ENCODE data around the gene RHCG. TPM values are rescaled to one million over a fixed set of nuclear protein-coding genes. Genes with fewer than 3 reads are reported as not detected.
A peak's percentile ranks its signal among the peaks of the same experiment; 100 is the strongest.

Gene RHCG
- total RNA-seq, 2 donors from 2014 or later: not detected

DNA sequence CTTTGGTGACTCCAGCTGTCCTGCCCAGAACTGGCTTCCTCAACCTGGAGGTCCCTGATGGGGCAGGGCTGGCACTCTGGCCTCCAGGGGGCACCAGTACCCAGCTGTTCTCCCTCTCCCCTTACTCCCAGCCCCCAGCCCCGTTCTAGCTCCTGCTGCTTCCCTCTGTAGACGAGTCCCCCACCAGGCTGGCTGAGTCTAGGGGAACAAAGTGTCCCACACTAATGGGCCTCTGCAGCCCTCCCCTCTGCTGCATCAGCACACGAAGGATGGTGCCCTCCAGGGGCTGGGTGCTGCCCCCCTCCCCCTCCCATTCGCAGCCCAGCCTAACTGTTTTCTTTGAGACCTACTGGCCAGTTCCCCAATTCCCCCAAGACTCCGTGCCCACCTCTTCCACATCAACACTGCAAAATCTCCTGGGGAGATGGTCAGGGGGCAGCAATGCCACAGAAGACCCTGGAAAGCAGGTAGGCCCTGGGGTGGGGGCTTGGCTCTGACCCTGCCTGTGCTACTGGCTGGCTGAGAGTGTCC lies 4.2 kb downstream of the RHCG start:
- no peaks in the 10 kb centered on the region for H3K9me3 ChIP-seq (ENCODE audit: control insufficient read depth, low read length)
- no peak overlapping the region for H3K4me3 Mint-ChIP-seq
- peaks cover 49% of the 10 kb centered on the region for H3K27me3 Mint-ChIP-seq (ENCODE audit: insufficient read depth)
- 20 to 43% methylated on average over 3 to 5 of the region's 5 CpGs for WGBS, 2 experiments (ENCODE audit: insufficient coverage in 1 of 2, insufficient read length in 1 of 2)
- no peak overlapping the region for H3K27ac Mint-ChIP-seq
- peaks cover 45% of the 10 kb centered on the region for H3K27me3 ChIP-seq (ENCODE audit: control insufficient read depth, insufficient read depth, low read length, poor library complexity, severe bottlenecking)
- H3K27ac ChIP-seq (ENCODE audit: low read depth, low read length): no peak overlapping the region
- no peak overlapping the region for H3K9ac ChIP-seq (ENCODE audit: extremely low read depth, low read length, poor library complexity, severe bottlenecking)
- H3K9me3 Mint-ChIP-seq: no peaks in the 10 kb centered on the region
- TF ChIP-seq, protein P1, sequence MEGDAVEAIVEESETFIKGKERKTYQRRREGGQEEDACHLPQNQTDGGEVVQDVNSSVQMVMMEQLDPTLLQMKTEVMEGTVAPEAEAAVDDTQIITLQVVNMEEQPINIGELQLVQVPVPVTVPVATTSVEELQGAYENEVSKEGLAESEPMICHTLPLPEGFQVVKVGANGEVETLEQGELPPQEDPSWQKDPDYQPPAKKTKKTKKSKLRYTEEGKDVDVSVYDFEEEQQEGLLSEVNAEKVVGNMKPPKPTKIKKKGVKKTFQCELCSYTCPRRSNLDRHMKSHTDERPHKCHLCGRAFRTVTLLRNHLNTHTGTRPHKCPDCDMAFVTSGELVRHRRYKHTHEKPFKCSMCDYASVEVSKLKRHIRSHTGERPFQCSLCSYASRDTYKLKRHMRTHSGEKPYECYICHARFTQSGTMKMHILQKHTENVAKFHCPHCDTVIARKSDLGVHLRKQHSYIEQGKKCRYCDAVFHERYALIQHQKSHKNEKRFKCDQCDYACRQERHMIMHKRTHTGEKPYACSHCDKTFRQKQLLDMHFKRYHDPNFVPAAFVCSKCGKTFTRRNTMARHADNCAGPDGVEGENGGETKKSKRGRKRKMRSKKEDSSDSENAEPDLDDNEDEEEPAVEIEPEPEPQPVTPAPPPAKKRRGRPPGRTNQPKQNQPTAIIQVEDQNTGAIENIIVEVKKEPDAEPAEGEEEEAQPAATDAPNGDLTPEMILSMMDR (conservative IDR thresholded peaks at IDR 0.05): peak; percentile 85
- peaks cover 3% of the 10 kb centered on the region for H3K4me1 Mint-ChIP-seq
- H3K4me3 ChIP-seq (ENCODE audit: low read length): no peak overlapping the region
- H3K36me3 ChIP-seq (ENCODE audit: control insufficient read depth, insufficient read depth, low read length): no peaks in the 10 kb centered on the region
- no peaks in the 10 kb centered on the region for H3K36me3 Mint-ChIP-seq (ENCODE audit: low read depth)
- H3K4me1 ChIP-seq (ENCODE audit: control insufficient read depth, insufficient read depth, low read length): no peaks in the 10 kb centered on the region
- peak; percentile 91 for DNase-seq

DNA sequence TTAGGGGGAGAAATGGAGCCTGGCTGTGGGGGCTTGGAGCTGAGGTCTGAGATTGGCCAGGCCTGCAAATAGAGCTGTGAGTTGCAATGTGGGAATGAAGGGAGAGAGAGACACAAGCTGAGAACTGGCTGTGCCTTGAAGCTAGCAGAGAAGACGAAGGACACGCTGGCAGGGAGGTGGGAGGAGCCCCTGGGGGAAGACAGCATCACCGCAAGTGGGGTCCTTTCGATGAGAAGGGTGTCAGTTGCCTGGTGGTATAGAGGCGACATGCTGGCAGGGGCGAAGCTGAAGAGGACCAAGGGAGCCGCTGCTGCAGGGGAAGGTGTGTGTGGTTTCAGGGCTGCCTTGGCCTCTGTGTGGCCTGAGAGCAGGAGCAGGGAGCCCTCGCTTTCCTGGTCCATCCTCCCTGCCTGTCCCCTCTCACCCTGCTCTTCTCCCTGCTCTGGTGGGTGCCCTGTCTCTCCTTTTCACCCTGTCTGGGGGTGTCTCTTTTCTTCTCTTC lies 5.5 kb downstream of the RHCG start:
- peaks cover 34% of the 10 kb centered on the region for H3K27me3 ChIP-seq (ENCODE audit: control insufficient read depth, insufficient read depth, low read length, poor library complexity, severe bottlenecking)
- H3K27ac ChIP-seq (ENCODE audit: low read depth, low read length): no peak overlapping the region
- no peaks in the 10 kb centered on the region for H3K9me3 ChIP-seq (ENCODE audit: control insufficient read depth, low read length)
- Mint-ChIP-seq H3K36me3 (ENCODE audit: low read depth) (no peaks in the 10 kb centered on the region), H3K27ac (no peak overlapping the region), H3K4me3 (no peak overlapping the region), H3K27me3 (ENCODE audit: insufficient read depth) (peaks cover 50% of the 10 kb centered on the region), H3K9me3 (no peaks in the 10 kb centered on the region), H3K4me1 (peaks cover 3% of the 10 kb centered on the region)
- TF ChIP-seq, protein P1 (conservative IDR thresholded peaks at IDR 0.05): no peak
- no peaks in the 10 kb centered on the region for H3K36me3 ChIP-seq (ENCODE audit: control insufficient read depth, insufficient read depth, low read length)
- no peak overlapping the region for H3K4me3 ChIP-seq (ENCODE audit: low read length)
- 83 to 85% methylated on average over 4 to 8 of the region's 8 CpGs for WGBS, 2 experiments (ENCODE audit: insufficient coverage in 1 of 2, insufficient read length in 1 of 2)
- peak; percentile 48 for DNase-seq
- no peaks in the 10 kb centered on the region for H3K4me1 ChIP-seq (ENCODE audit: control insufficient read depth, insufficient read depth, low read length)
- H3K9ac ChIP-seq (ENCODE audit: extremely low read depth, low read length, poor library complexity, severe bottlenecking): no peak overlapping the region

DNA sequence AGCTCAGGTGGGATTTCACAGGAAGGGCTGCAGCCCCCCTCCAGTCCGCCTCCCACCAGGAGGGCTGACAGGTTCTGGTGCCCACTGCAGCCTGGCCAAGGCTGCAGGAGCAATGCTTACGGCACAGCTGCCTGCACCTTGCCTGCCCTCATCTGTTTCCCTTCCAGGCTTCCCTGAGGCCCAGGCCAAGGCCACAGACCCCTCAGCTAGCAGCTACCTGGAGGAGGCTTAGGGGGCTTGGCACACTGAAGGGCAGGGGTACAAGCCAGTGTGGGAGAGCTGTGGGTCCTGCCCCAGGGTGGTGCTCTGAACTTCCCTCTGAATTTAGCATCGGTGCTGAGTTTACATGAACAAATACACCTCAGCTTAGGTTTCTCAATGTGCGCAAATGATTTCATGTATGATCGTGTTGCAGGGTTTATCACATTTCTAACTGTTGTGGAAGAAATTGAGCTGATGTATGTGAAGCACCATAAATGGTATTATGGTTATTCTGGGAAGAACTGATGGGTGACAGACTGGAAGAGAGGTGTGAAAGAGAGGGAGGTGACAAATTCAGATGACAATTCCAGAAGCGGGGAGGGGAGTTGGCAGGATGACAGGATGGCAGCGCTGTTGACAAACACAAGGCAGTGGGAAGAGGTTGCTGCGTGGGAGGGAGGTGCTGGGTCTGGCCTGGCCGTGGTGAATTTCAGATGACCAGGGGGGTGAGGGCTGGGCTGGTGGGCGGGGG lies 6.1 kb downstream of the RHCG start:
- H3K36me3 ChIP-seq (ENCODE audit: control insufficient read depth, insufficient read depth, low read length): no peaks in the 10 kb centered on the region
- no peak overlapping the region for H3K27ac ChIP-seq (ENCODE audit: low read depth, low read length)
- Mint-ChIP-seq H3K9me3 (no peaks in the 10 kb centered on the region), H3K4me1 (peaks cover 3% of the 10 kb centered on the region), H3K27me3 (ENCODE audit: insufficient read depth) (peaks cover 49% of the 10 kb centered on the region), H3K4me3 (no peak overlapping the region), H3K36me3 (ENCODE audit: low read depth) (no peaks in the 10 kb centered on the region), H3K27ac (no peak overlapping the region)
- no peaks in the 10 kb centered on the region for H3K9me3 ChIP-seq (ENCODE audit: control insufficient read depth, low read length)
- DNase-seq: peak; percentile 60
- TF ChIP-seq, protein P1 (conservative IDR thresholded peaks at IDR 0.05): no peak
- H3K9ac ChIP-seq (ENCODE audit: extremely low read depth, low read length, poor library complexity, severe bottlenecking): no peak overlapping the region
- peaks cover 28% of the 10 kb centered on the region for H3K27me3 ChIP-seq (ENCODE audit: control insufficient read depth, insufficient read depth, low read length, poor library complexity, severe bottlenecking)
- H3K4me1 ChIP-seq (ENCODE audit: control insufficient read depth, insufficient read depth, low read length): no peaks in the 10 kb centered on the region
- H3K4me3 ChIP-seq (ENCODE audit: low read length): no peak overlapping the region
- 70 to 81% methylated on average over 9 to 10 of the region's 10 CpGs for WGBS, 2 experiments (ENCODE audit: insufficient coverage in 1 of 2, insufficient read length in 1 of 2)

Data from endodermal cell (in vitro differentiated cells).